GM19395 (cell line): Measurements from ENCODE around the gene PIGN.
"Not testable (repeated sequence)": the region's sequence is repeated elsewhere in the genome, so short reads cannot be mapped to it uniquely, and the experiment has no call there.

ENCODE experiments used
- ATAC-seq: cut with Tn5 transposase; IDR thresholded peaks from one replicate; pipeline ENCODE4 v1.9.1; 2021; ENCODE audit warnings: mild to moderate bottlenecking, moderate library complexity; ENCODE audit not compliant: unreplicated experiment

Gene PIGN

GRCh38 chr18:62183578-62184195, 3.2 kb downstream of the PIGN start:
- ATAC-seq = no peak

- no peak for ATAC-seq
Observed at GRCh38 chr18:62182220-62182619, 4.6 kb downstream of the PIGN start.

- ATAC-seq = no peak
Observed at GRCh38 chr18:62179213-62179612, 7.6 kb downstream of the PIGN start.

- no peak for ATAC-seq
Observed at GRCh38 chr18:62177271-62177670, 9.6 kb downstream of the PIGN start.

GRCh38 chr18:62175521-62175920, 11.3 kb downstream of the PIGN start:
- ATAC-seq = no peak

- no peak for ATAC-seq
Observed at GRCh38 chr18:62172298-62172697, 14.6 kb downstream of the PIGN start.

- ATAC-seq = no peak
Observed at GRCh38 chr18:62170857-62171256, 16.0 kb downstream of the PIGN start.

- not testable (repeated sequence) for ATAC-seq
Observed at GRCh38 chr18:62166524-62166923, 20.3 kb downstream of the PIGN start.

- ATAC-seq = no peak
Observed at GRCh38 chr18:62165583-62165982, 21.3 kb downstream of the PIGN start.

- ATAC-seq = no peak
Observed at GRCh38 chr18:62164855-62165487, 21.9 kb downstream of the PIGN start.

GRCh38 chr18:62164310-62164709, 22.5 kb downstream of the PIGN start:
- no peak for ATAC-seq

- ATAC-seq = no peak
Observed at GRCh38 chr18:62157843-62158242, 29.0 kb downstream of the PIGN start.

GRCh38 chr18:62152844-62153243, 34.0 kb downstream of the PIGN start:
- ATAC-seq = no peak

- ATAC-seq = no peak
Observed at GRCh38 chr18:62151068-62151771, 35.6 kb downstream of the PIGN start.

- ATAC-seq = no peak
Observed at GRCh38 chr18:62144338-62144737, 42.5 kb downstream of the PIGN start.

GRCh38 chr18:62140259-62140658, 46.6 kb downstream of the PIGN start:
- ATAC-seq = no peak

GRCh38 chr18:62138461-62139235, 48.2 kb downstream of the PIGN start:
- no peak for ATAC-seq

- ATAC-seq = peak; percentile 70
Observed at GRCh38 chr18:62131301-62131909, 55.5 kb downstream of the PIGN start.

GRCh38 chr18:62128157-62128556, 58.7 kb downstream of the PIGN start:
- ATAC-seq = no peak

- no peak for ATAC-seq
Observed at GRCh38 chr18:62126737-62127136, 60.1 kb downstream of the PIGN start.

- no peak for ATAC-seq
Observed at GRCh38 chr18:62125702-62126101, 61.2 kb downstream of the PIGN start.
